H9 (cell line): ENCODE data around the gene TLX2. TPM values are rescaled to one million over a fixed set of nuclear protein-coding genes. Genes with fewer than 3 reads are reported as not detected.

ENCODE experiments used
- DNase-seq: peaks from one replicate; pipeline ENCODE4 v3.0.0-alpha.2; 2017
- H2AFZ ChIP-seq: one replicate; pipeline ENCODE4 v1.6.1; 2013; ENCODE audit warnings: mild to moderate bottlenecking, low read length, control low read depth, moderate library complexity
- H2AK5ac ChIP-seq: 2 replicates; pipeline ENCODE4 v1.6.1; 2013; ENCODE audit warnings: low read length, control low read depth, mixed read lengths; ENCODE audit not compliant: insufficient read length
- H2BK120ac ChIP-seq: one replicate; pipeline ENCODE4 v1.6.1; 2013; ENCODE audit warnings: low read depth, mild to moderate bottlenecking, low read length, control low read depth, inconsistent platforms; ENCODE audit not compliant: poor library complexity, severe bottlenecking
- H2BK12ac ChIP-seq: 2 replicates; pipeline ENCODE4 v1.6.1; 2013; ENCODE audit warnings: low read length, control low read depth, mixed read lengths, low read depth; ENCODE audit not compliant: insufficient read length
- H2BK15ac ChIP-seq: 2 replicates; pipeline ENCODE4 v1.6.1; 2013; ENCODE audit warnings: low read depth, low read length, control low read depth
- H2BK20ac ChIP-seq: one replicate; pipeline ENCODE4 v1.6.1; 2013; ENCODE audit warnings: low read depth, mild to moderate bottlenecking, low read length, control low read depth, inconsistent platforms; ENCODE audit not compliant: poor library complexity, severe bottlenecking
- H2BK5ac ChIP-seq: 2 replicates; pipeline ENCODE4 v1.6.1; 2013; ENCODE audit warnings: low read length, control low read depth, mixed read lengths; ENCODE audit not compliant: insufficient read length
- H3K14ac ChIP-seq: 2 replicates; pipeline ENCODE4 v1.6.1; 2013; ENCODE audit warnings: low read length, control low read depth; ENCODE audit not compliant: insufficient read depth
- H3K18ac ChIP-seq: 2 replicates; pipeline ENCODE4 v1.6.1; 2013; ENCODE audit warnings: low read depth, mild to moderate bottlenecking, mixed read lengths, low read length, control low read depth; ENCODE audit not compliant: insufficient read length
- H3K23ac ChIP-seq: 2 replicates; pipeline ENCODE4 v1.6.1; 2013; ENCODE audit warnings: low read length, control low read depth, mixed read lengths, low read depth; ENCODE audit not compliant: insufficient read length
- H3K23me2 ChIP-seq: 2 replicates; pipeline ENCODE4 v1.6.1; 2013; ENCODE audit warnings: low read depth, mild to moderate bottlenecking, mixed read lengths, low read length, control low read depth; ENCODE audit not compliant: insufficient read length, poor library complexity, severe bottlenecking
- H3K27ac ChIP-seq: 2 replicates; pipeline ENCODE4 v1.5.1; 2013; ENCODE audit warnings: low read length, control low read depth, mixed read lengths, low read depth; ENCODE audit not compliant: insufficient read length
- H3K27me3 ChIP-seq: 2 replicates; pipeline ENCODE4 v1.6.1; 2013; ENCODE audit warnings: low read length, control low read depth, inconsistent platforms; ENCODE audit not compliant: insufficient read depth
- H3K4ac ChIP-seq: 2 replicates; pipeline ENCODE4 v1.6.1; 2013; ENCODE audit warnings: low read depth, mild to moderate bottlenecking, control low read depth, inconsistent platforms, low read length, moderate library complexity
- H3K4me1 ChIP-seq: 2 replicates; pipeline ENCODE4 v1.6.1; 2013; ENCODE audit warnings: low read length, control low read depth, inconsistent platforms; ENCODE audit not compliant: insufficient read depth
- H3K4me2 ChIP-seq: 2 replicates; pipeline ENCODE4 v1.6.1; 2013; ENCODE audit warnings: low read length, control low read depth, mixed read lengths; ENCODE audit not compliant: insufficient read length, insufficient read depth
- H3K56ac ChIP-seq: 2 replicates; pipeline ENCODE4 v1.6.1; 2013; ENCODE audit warnings: low read depth, mild to moderate bottlenecking, mixed read lengths, low read length, control low read depth; ENCODE audit not compliant: insufficient read length
- H3K79me1 ChIP-seq: 2 replicates; pipeline ENCODE4 v1.6.1; 2013; ENCODE audit warnings: low read depth, mild to moderate bottlenecking, moderate library complexity, low read length, control low read depth, inconsistent platforms; ENCODE audit not compliant: insufficient read depth, poor library complexity, severe bottlenecking
- H3K79me2 ChIP-seq: 2 replicates; pipeline ENCODE4 v1.6.1; 2013; ENCODE audit warnings: low read length, control low read depth, inconsistent platforms; ENCODE audit not compliant: insufficient read depth
- H3K9ac ChIP-seq: 2 replicates; pipeline ENCODE4 v1.6.1; 2013; ENCODE audit warnings: low read length, control low read depth, mixed read lengths; ENCODE audit not compliant: insufficient read length; ENCODE audit errors: extremely low read depth
- H3K9me3 ChIP-seq: one replicate; pipeline ENCODE4 v1.6.1; 2013; ENCODE audit warnings: low read depth, low read length, inconsistent platforms; ENCODE audit not compliant: control insufficient read depth
- H3T11ph ChIP-seq: one replicate; pipeline ENCODE4 v1.6.1; 2013; ENCODE audit warnings: mild to moderate bottlenecking, low read length, control low read depth, inconsistent platforms
- H4K20me1 ChIP-seq: one replicate; pipeline ENCODE4 v1.6.1; 2013; ENCODE audit not compliant: control insufficient read depth, insufficient read length, insufficient read depth
- H4K5ac ChIP-seq: 2 replicates; pipeline ENCODE4 v1.6.1; 2013; ENCODE audit warnings: low read depth, mild to moderate bottlenecking, mixed read lengths, low read length, control low read depth; ENCODE audit not compliant: insufficient read length
- H4K8ac ChIP-seq: replicated peaks from 2 replicates; pipeline ENCODE4 v1.6.1; 2013; ENCODE audit warnings: low read length, control low read depth, mixed read lengths, low read depth; ENCODE audit not compliant: insufficient read length
- H4K91ac ChIP-seq: 2 replicates; pipeline ENCODE4 v1.6.1; 2013; ENCODE audit warnings: low read depth, mild to moderate bottlenecking, moderate library complexity, mixed read lengths, low read length, control low read depth; ENCODE audit not compliant: insufficient read length
- H3K27ac Mint-ChIP-seq, 3 experiments: 2 replicates in 2 of 3; 3 replicates in 1 of 3; pipeline ENCODE4 v1.8.0; 2020 to 2021; ENCODE audit warnings: mixed read lengths in 3 of 3, mild to moderate bottlenecking in 1 of 3, moderate library complexity in 1 of 3
- H3K27me3 Mint-ChIP-seq: 2 replicates; pipeline ENCODE4 v1.8.0; 2021; ENCODE audit warnings: low read depth, mild to moderate bottlenecking, moderate library complexity, mixed read lengths
- H3K36me3 Mint-ChIP-seq, 3 experiments: 2 replicates in 2 of 3; 3 replicates in 1 of 3; pipeline ENCODE4 v1.8.0; 2020 to 2021; ENCODE audit warnings: low read depth in 3 of 3, mixed read lengths in 3 of 3; ENCODE audit not compliant: insufficient read depth in 1 of 3
- H3K4me1 Mint-ChIP-seq, 2 experiments: 2 replicates each; pipeline ENCODE4 v1.8.0; 2020; ENCODE audit warnings: mixed read lengths in 2 of 2
- H3K4me3 Mint-ChIP-seq, 2 experiments: 2 replicates in 1 of 2; 3 replicates in 1 of 2; pipeline ENCODE4 v1.8.0; 2020 to 2021; ENCODE audit warnings: mild to moderate bottlenecking in 2 of 2, mixed read lengths in 2 of 2, moderate library complexity in 1 of 2
- H3K9me3 Mint-ChIP-seq, 2 experiments: 2 replicates in 1 of 2; 3 replicates in 1 of 2; pipeline ENCODE4 v1.8.0; 2020; ENCODE audit warnings: mild to moderate bottlenecking in 2 of 2, mixed read lengths in 2 of 2, moderate library complexity in 1 of 2
- WGBS: extraction: QIAGEN DNeasy Blood & Tissue Kit; methylation state at CpG from one replicate; pipeline ENCODE4 v1.1.7; 2013; ENCODE audit warnings: missing lambda C conversion rate, low lambda C conversion rate, mixed read lengths; ENCODE audit not compliant: insufficient read length; ENCODE audit errors: extremely low coverage; 5-methylcytosine and 5-hydroxymethylcytosine counted together
- total RNA-seq: library from RNA; stranded (reverse); gene quantifications from 2 replicates; pipeline ENCODE4 v1.2.1, GENCODE V29; 2021
- TF ChIP-seq, protein P1 (sequence below): fragments of 200-600 bp; sonication (generic); conservative IDR thresholded peaks from 3 replicates; pipeline ENCODE4 v1.8.0; 2021; ENCODE audit warnings: antibody characterized with exemption, mild to moderate bottlenecking

Gene TLX2
- total RNA-seq, 1 experiment from 2014 or later, result 0.20 TPM

DNA sequence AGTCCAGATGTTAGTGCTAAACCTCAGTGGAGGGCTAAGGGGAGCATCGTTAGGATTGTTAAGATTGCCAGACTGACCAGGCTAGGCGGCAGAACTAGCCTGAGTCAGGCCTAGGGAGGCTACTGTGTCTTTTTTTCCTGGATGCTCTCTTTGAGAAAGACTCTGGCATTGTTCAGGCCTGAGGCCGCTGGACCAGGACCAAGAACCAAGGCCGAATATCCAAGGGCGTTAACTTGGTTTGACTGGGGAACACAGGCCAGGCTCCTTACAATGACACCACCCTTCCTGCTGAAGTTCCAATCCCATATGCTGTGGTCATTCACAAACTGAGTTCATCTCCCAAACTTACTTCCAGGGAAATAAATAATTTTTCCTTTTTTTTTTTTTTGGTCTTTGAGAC is 26.0 kb downstream of the TLX2 start:
- no peak overlapping the region for H3K4me3 Mint-ChIP-seq
- Histone ChIP-seq H3K27me3 (no peaks in the 10 kb centered on the region), H4K8ac (no peak overlapping the region), H4K5ac (no peak overlapping the region), H3K9me3 (no peaks in the 10 kb centered on the region), H3K79me1 (no peaks in the 10 kb centered on the region), H3K23ac (no peak overlapping the region), H2BK5ac (no peak overlapping the region), H2AK5ac (no peak overlapping the region), H3K9ac (no peak overlapping the region), H3K79me2 (no peaks in the 10 kb centered on the region), H3K4me1 (no peaks in the 10 kb centered on the region), H2BK20ac (no peak overlapping the region), H3K23me2 (no peaks in the 10 kb centered on the region), H3K56ac (no peak overlapping the region), H3T11ph (no peak overlapping the region), H2BK12ac (no peak overlapping the region), H3K27ac (no peak overlapping the region), H2BK15ac (no peak overlapping the region), H2AFZ (no peak overlapping the region), H4K91ac (no peak overlapping the region), H3K14ac (no peak overlapping the region), H4K20me1 (no peaks in the 10 kb centered on the region), H3K4me2 (no peak overlapping the region), H3K18ac (no peak overlapping the region), H3K4ac (no peak overlapping the region), H2BK120ac (no peak overlapping the region)
- DNase-seq, result no peak
- peaks cover 0 to 5% (median 3%) of the 10 kb centered on the region in 3 experiments; a peak in 3 of 7 replicates for H3K36me3 Mint-ChIP-seq
- H3K27me3 Mint-ChIP-seq, result no peaks in the 10 kb centered on the region
- TF ChIP-seq, protein P1, sequence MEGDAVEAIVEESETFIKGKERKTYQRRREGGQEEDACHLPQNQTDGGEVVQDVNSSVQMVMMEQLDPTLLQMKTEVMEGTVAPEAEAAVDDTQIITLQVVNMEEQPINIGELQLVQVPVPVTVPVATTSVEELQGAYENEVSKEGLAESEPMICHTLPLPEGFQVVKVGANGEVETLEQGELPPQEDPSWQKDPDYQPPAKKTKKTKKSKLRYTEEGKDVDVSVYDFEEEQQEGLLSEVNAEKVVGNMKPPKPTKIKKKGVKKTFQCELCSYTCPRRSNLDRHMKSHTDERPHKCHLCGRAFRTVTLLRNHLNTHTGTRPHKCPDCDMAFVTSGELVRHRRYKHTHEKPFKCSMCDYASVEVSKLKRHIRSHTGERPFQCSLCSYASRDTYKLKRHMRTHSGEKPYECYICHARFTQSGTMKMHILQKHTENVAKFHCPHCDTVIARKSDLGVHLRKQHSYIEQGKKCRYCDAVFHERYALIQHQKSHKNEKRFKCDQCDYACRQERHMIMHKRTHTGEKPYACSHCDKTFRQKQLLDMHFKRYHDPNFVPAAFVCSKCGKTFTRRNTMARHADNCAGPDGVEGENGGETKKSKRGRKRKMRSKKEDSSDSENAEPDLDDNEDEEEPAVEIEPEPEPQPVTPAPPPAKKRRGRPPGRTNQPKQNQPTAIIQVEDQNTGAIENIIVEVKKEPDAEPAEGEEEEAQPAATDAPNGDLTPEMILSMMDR, result no peak
- no peaks in the 10 kb centered on the region for H3K9me3 Mint-ChIP-seq
- H3K27ac Mint-ChIP-seq, result no peak overlapping the region
- WGBS, result no CpG with 5 or more reads among the region's 5 CpGs
- H3K4me1 Mint-ChIP-seq, result peaks cover 3 to 9% of the 10 kb centered on the region in 2 experiments; a peak in 1 of 4 replicates
